HEK293 (cell line): ENCODE results near the gene TUBB3.

ENCODE experiments used
- CTCF ChIA-PET: fragments of 350-600 bp; formaldehyde crosslinking; extraction: SDS; loops from one replicate; lab custom pipeline; 2021; ENCODE audit warnings: antibody characterized with exemption; lab: Yijun Ruan, JAX
- POLR2A ChIA-PET: fragments of 300-600 bp; formaldehyde crosslinking; extraction: SDS; loops from one replicate; lab custom pipeline; 2020; ENCODE audit warnings: antibody characterized with exemption, inconsistent platforms; lab: Yijun Ruan, JAX
- H3K27ac ChIP-seq: fragments of 200-500 bp; sonication (Bioruptor generic); 2 replicates; pipeline ENCODE4 v1.5.1; 2014; ENCODE audit warnings: low read depth, low read length, control low read depth, inconsistent platforms; ENCODE audit errors: extremely low read depth
- H3K36me3 ChIP-seq, 2 experiments: fragments of 200-500 bp in 1 of 2; sonication (Bioruptor generic) in 1 of 2; 1 replicate in 1 of 2; 2 replicates in 1 of 2; pipeline ENCODE4 v1.5.1; 2014 to 2017; ENCODE audit warnings: inconsistent platforms in 2 of 2, low read length in 2 of 2; ENCODE audit not compliant: control insufficient read depth in 2 of 2, insufficient read depth in 1 of 2
- H3K4me1 ChIP-seq: fragments of 200-500 bp; sonication (Bioruptor generic); 2 replicates; pipeline ENCODE4 v1.5.1; 2014; ENCODE audit warnings: mild to moderate bottlenecking, low read length, inconsistent platforms; ENCODE audit not compliant: control insufficient read depth, insufficient read depth
- H3K4me3 ChIP-seq: 2 replicates; pipeline ENCODE4 v1.5.1; 2011; ENCODE audit warnings: low read depth, mild to moderate bottlenecking, control low read depth, low read length, moderate library complexity
- H3K9me3 ChIP-seq: fragments of 200-500 bp; sonication (Bioruptor generic); 2 replicates; pipeline ENCODE4 v1.5.1; 2014; ENCODE audit warnings: low read depth, low read length, inconsistent platforms; ENCODE audit not compliant: control insufficient read depth, insufficient read depth
- ATF2 ChIP-seq: fragments of 450-650 bp; formaldehyde crosslinking; IDR thresholded peaks from 2 replicates; pipeline ENCODE4 v1.5.1; 2016; ENCODE audit warnings: missing biosample characterization, missing genetic modification characterization, low read depth
- BCL11B ChIP-seq: fragments of 450-650 bp; formaldehyde crosslinking; IDR thresholded peaks from 2 replicates; pipeline ENCODE4 v1.5.1; 2016; ENCODE audit warnings: low read depth, missing biosample characterization, missing genetic modification characterization
- GLIS2 ChIP-seq: fragments of 450-650 bp; formaldehyde crosslinking; IDR thresholded peaks from 2 replicates; pipeline ENCODE4 v1.5.1; 2016; ENCODE audit warnings: missing biosample characterization, missing genetic modification characterization
- MEIS1 ChIP-seq: sonication (generic); formaldehyde crosslinking; IDR thresholded peaks from 2 replicates; pipeline ENCODE4 v1.8.1; 2022; ENCODE audit warnings: missing genetic modification reagents, mild to moderate bottlenecking, borderline replicate concordance
- PRDM1 ChIP-seq: fragments of 450-650 bp; formaldehyde crosslinking; IDR thresholded peaks from 2 replicates; pipeline ENCODE4; 2016; ENCODE audit warnings: missing biosample characterization, missing genetic modification characterization
- PRDM10 ChIP-seq: fragments of 450-650 bp; formaldehyde crosslinking; IDR thresholded peaks from 2 replicates; pipeline ENCODE4 v1.5.1; 2016; ENCODE audit warnings: missing biosample characterization, missing genetic modification characterization
- PRDM4 ChIP-seq: fragments of 450-650 bp; formaldehyde crosslinking; IDR thresholded peaks from 2 replicates; pipeline ENCODE4 v1.5.1; 2017; ENCODE audit warnings: missing biosample characterization, missing genetic modification characterization
- SCRT2 ChIP-seq: fragments of 450-650 bp; formaldehyde crosslinking; IDR thresholded peaks from 2 replicates; pipeline ENCODE4 v1.5.1; 2016; ENCODE audit warnings: missing biosample characterization, missing genetic modification characterization
- SP2 ChIP-seq: fragments of 450-650 bp; formaldehyde crosslinking; IDR thresholded peaks from 2 replicates; pipeline ENCODE4 v1.5.1; 2016; ENCODE audit warnings: missing biosample characterization, missing genetic modification characterization
- ZBTB48 ChIP-seq: fragments of 450-650 bp; formaldehyde crosslinking; IDR thresholded peaks from 2 replicates; pipeline ENCODE4 v1.5.1; 2016; ENCODE audit warnings: missing biosample characterization, missing genetic modification characterization
- ZNF174 ChIP-seq: fragments of 450-650 bp; formaldehyde crosslinking; IDR thresholded peaks from 2 replicates; pipeline ENCODE4 v1.5.0; 2017; ENCODE audit warnings: missing biosample characterization, mild to moderate bottlenecking, missing genetic modification characterization
- ZNF2 ChIP-seq: fragments of 450-650 bp; formaldehyde crosslinking; IDR thresholded peaks from 2 replicates; pipeline ENCODE4 v1.5.1; 2016; ENCODE audit warnings: missing biosample characterization, missing genetic modification characterization
- ZNF23 ChIP-seq: fragments of 450-650 bp; formaldehyde crosslinking; IDR thresholded peaks from 2 replicates; pipeline ENCODE4 v1.5.1; 2016; ENCODE audit warnings: missing biosample characterization, missing genetic modification characterization, borderline replicate concordance
- ZNF302 ChIP-seq: fragments of 450-650 bp; formaldehyde crosslinking; IDR thresholded peaks from 2 replicates; pipeline ENCODE4 v1.5.1; 2016; ENCODE audit warnings: missing biosample characterization, missing genetic modification characterization, low read depth
- ZNF362 ChIP-seq: fragments of 450-650 bp; formaldehyde crosslinking; IDR thresholded peaks from 2 replicates; pipeline ENCODE4 v1.5.1; 2016; ENCODE audit warnings: missing biosample characterization, missing genetic modification characterization
- ZNF433 ChIP-seq: fragments of 450-650 bp; formaldehyde crosslinking; IDR thresholded peaks from 2 replicates; pipeline ENCODE4 v1.5.1; 2016; ENCODE audit warnings: missing biosample characterization, missing genetic modification characterization, low read depth
- ZNF473 ChIP-seq: fragments of 450-650 bp; formaldehyde crosslinking; IDR thresholded peaks from 2 replicates; pipeline ENCODE4 v1.5.1; 2017; ENCODE audit warnings: missing biosample characterization, missing genetic modification characterization
- ZNF521 ChIP-seq: fragments of 450-650 bp; formaldehyde crosslinking; IDR thresholded peaks from 2 replicates; pipeline ENCODE4 v1.5.1; 2017; ENCODE audit warnings: missing biosample characterization, mild to moderate bottlenecking, missing genetic modification characterization
- ZNF544 ChIP-seq: fragments of 450-650 bp; formaldehyde crosslinking; IDR thresholded peaks from 2 replicates; pipeline ENCODE4 v1.5.0; 2017; ENCODE audit warnings: missing biosample characterization, missing genetic modification characterization
- ZNF596 ChIP-seq: fragments of 450-650 bp; IDR thresholded peaks from 2 replicates; pipeline ENCODE4 v1.5.0; 2018; ENCODE audit warnings: missing biosample characterization, mild to moderate bottlenecking, missing genetic modification characterization, moderate library complexity
- ZNF629 ChIP-seq: fragments of 450-650 bp; formaldehyde crosslinking; IDR thresholded peaks from 2 replicates; pipeline ENCODE4 v1.5.1; 2017; ENCODE audit warnings: missing biosample characterization, missing genetic modification characterization
- ZNF658 ChIP-seq: fragments of 450-650 bp; formaldehyde crosslinking; IDR thresholded peaks from 2 replicates; pipeline ENCODE4; 2016; ENCODE audit warnings: missing biosample characterization, missing genetic modification characterization
- ZNF660 ChIP-seq: fragments of 450-650 bp; IDR thresholded peaks from 2 replicates; pipeline ENCODE4 v1.5.1; 2018; ENCODE audit warnings: missing biosample characterization, mild to moderate bottlenecking, missing genetic modification characterization
- ZNF670 ChIP-seq: fragments of 450-650 bp; formaldehyde crosslinking; IDR thresholded peaks from 2 replicates; pipeline ENCODE4 v1.5.1; 2016; ENCODE audit warnings: missing biosample characterization, missing genetic modification characterization, low read depth
- ZNF837 ChIP-seq: fragments of 450-650 bp; formaldehyde crosslinking; IDR thresholded peaks from 2 replicates; pipeline ENCODE4 v1.5.1; 2016; ENCODE audit warnings: missing biosample characterization, missing genetic modification characterization
- ZSCAN16 ChIP-seq: fragments of 450-650 bp; formaldehyde crosslinking; IDR thresholded peaks from 2 replicates; pipeline ENCODE4 v1.5.1; 2016; ENCODE audit warnings: missing biosample characterization, missing genetic modification characterization
- TF ChIP-seq, protein P1 (sequence below): fragments of 450-650 bp; formaldehyde crosslinking; IDR thresholded peaks from 2 replicates; pipeline ENCODE4 v1.5.1; 2016; ENCODE audit warnings: missing biosample characterization, missing genetic modification characterization

The TUBB3 gene

GRCh38 chr16:89936981-89937380, 13.8 kb downstream of the TUBB3 start:
- ChIA-PET POLR2A (interaction anchor here (1.0 kb wide), 1 partner anchor 8 kb away, joined by 3 read pairs; no protein-coding TSS in a partner anchor), CTCF (no interaction called here)
- TF ChIP-seq BCL11B (tag by site-specific recombination) (no peak), ZNF544 (tag by site-specific recombination) (no peak), ZNF521 (no peak), SP2 (no peak), MEIS1 (CRISPR knock-in tag) (no peak), PRDM10 (no peak), ZNF473 (tag by site-specific recombination) (no peak), ZNF174 (no peak), ZNF837 (tag by site-specific recombination) (no peak), ZNF629 (tag by site-specific recombination) (no peak), ZSCAN16 (tag by site-specific recombination) (no peak), ZNF2 (no peak), ZNF596 (tag by site-specific recombination) (no peak), ZNF23 (tag by site-specific recombination) (no peak), ZNF660 (tag by site-specific recombination) (no peak)

GRCh38 chr16:89938175-89938885, 15.2 kb downstream of the TUBB3 start:
- ChIA-PET POLR2A (interaction anchor here (0.6 to 1.0 kb wide), 3 partner anchors 9 to 604 kb away, joined by 3 to 4 read pairs (median 3); no protein-coding TSS in a partner anchor), CTCF (no interaction called here)
- Histone ChIP-seq H3K27ac (no peak overlapping the region), H3K4me3 (no peak overlapping the region), H3K9me3 (no peaks in the 10 kb centered on the region), H3K4me1 (no peaks in the 10 kb centered on the region), H3K36me3 (peaks cover 0 to 5% of the 10 kb centered on the region in 2 experiments; a peak in 1 of 3 replicates)
- no peak for TF ChIP-seq PRDM4 (tag by site-specific recombination)
- TF ChIP-seq, protein P1, sequence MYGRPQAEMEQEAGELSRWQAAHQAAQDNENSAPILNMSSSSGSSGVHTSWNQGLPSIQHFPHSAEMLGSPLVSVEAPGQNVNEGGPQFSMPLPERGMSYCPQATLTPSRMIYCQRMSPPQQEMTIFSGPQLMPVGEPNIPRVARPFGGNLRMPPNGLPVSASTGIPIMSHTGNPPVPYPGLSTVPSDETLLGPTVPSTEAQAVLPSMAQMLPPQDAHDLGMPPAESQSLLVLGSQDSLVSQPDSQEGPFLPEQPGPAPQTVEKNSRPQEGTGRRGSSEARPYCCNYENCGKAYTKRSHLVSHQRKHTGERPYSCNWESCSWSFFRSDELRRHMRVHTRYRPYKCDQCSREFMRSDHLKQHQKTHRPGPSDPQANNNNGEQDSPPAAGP (tag by site-specific recombination), result no peak
- TF ChIP-seq ZNF629 (tag by site-specific recombination), result no peak
- TF ChIP-seq SCRT2 (tag by site-specific recombination), result no peak
- no peak for TF ChIP-seq ZBTB48 (tag by site-specific recombination)
- no peak for TF ChIP-seq ZNF670 (tag by site-specific recombination)
- TF ChIP-seq ZNF433 (tag by site-specific recombination), result no peak
- no peak for TF ChIP-seq ZNF302 (tag by site-specific recombination)
- TF ChIP-seq ZNF658 (tag by site-specific recombination), result no peak
- TF ChIP-seq GLIS2 (tag by site-specific recombination), result no peak
- no peak for TF ChIP-seq PRDM1 (tag by site-specific recombination)
- no peak for TF ChIP-seq ZNF362 (tag by site-specific recombination)
- no peak for TF ChIP-seq ATF2 (tag by site-specific recombination)

More at GRCh38 chr16:89936981-89937380, 13.8 kb downstream of the TUBB3 start:
- Histone ChIP-seq H3K4me3 (no peak overlapping the region), H3K9me3 (no peaks in the 10 kb centered on the region), H3K4me1 (no peaks in the 10 kb centered on the region), H3K36me3 (peaks cover 0 to 5% of the 10 kb centered on the region in 2 experiments; a peak in 1 of 3 replicates), H3K27ac (no peak overlapping the region)
